IPS DF 4.7 (cell line): ENCODE results near the gene LCN10.

Source experiments
- DNase-seq: peaks from one replicate; pipeline ENCODE4 v3.0.0-alpha.2; 2013; ENCODE audit warnings: low spot score; ENCODE audit errors: extremely low read depth

The LCN10 gene

GRCh38 chr9:136701668-136702053 is 41.1 kb downstream of the LCN10 start:
- no peak for DNase-seq

GRCh38 chr9:136700959-136701667 is 41.6 kb downstream of the LCN10 start:
- DNase-seq = no peak

- no peak for DNase-seq
These were observed 42.4 kb downstream of the LCN10 start for GRCh38 chr9:136700304-136700703.

- no peak for DNase-seq
These were observed 44.0 kb downstream of the LCN10 start for GRCh38 chr9:136698635-136699246.

- no peak for DNase-seq
These were observed 44.8 kb downstream of the LCN10 start for GRCh38 chr9:136697821-136698526.

GRCh38 chr9:136697146-136697820 is 45.5 kb downstream of the LCN10 start:
- DNase-seq = no peak

- no peak for DNase-seq
These were observed 46.2 kb downstream of the LCN10 start for GRCh38 chr9:136696502-136696901.

- DNase-seq = no peak
These were observed 46.8 kb downstream of the LCN10 start for GRCh38 chr9:136695955-136696354.

GRCh38 chr9:136695435-136695895 is 47.3 kb downstream of the LCN10 start:
- no peak for DNase-seq

GRCh38 chr9:136694872-136695247 is 47.9 kb downstream of the LCN10 start:
- no peak for DNase-seq

GRCh38 chr9:136694163-136694871 is 48.4 kb downstream of the LCN10 start:
- DNase-seq = no peak

GRCh38 chr9:136693490-136694162 is 49.1 kb downstream of the LCN10 start:
- DNase-seq = no peak

- no peak for DNase-seq
These were observed 49.6 kb downstream of the LCN10 start for GRCh38 chr9:136693135-136693489.

- no peak for DNase-seq
These were observed 50.3 kb downstream of the LCN10 start for GRCh38 chr9:136692185-136693134.

- DNase-seq = no peak
These were observed 51.2 kb downstream of the LCN10 start for GRCh38 chr9:136691316-136692184.

GRCh38 chr9:136690806-136691261 is 51.9 kb downstream of the LCN10 start:
- DNase-seq = no peak

- no peak for DNase-seq
These were observed 52.5 kb downstream of the LCN10 start for GRCh38 chr9:136690104-136690805.

GRCh38 chr9:136689108-136689460 is 53.7 kb downstream of the LCN10 start:
- DNase-seq = no peak
